Esophagus muscularis mucosa (tissue), 3 donors: Measurements from ENCODE around the gene ZFP82.

ENCODE experiments used
- CTCF ChIP-seq, 3 experiments: fragments of 200-600 bp in 2 of 3; fragments of 450-650 bp in 1 of 3; sonication (generic) in 2 of 3; IDR thresholded peaks; one replicate each; pipeline ENCODE4 v1.5.1; 2017 to 2019; ENCODE audit warnings: antibody characterized with exemption in 3 of 3, mild to moderate bottlenecking in 2 of 3, moderate library complexity in 1 of 3
- POLR2A ChIP-seq: fragments of 450-650 bp; IDR thresholded peaks from one replicate; pipeline ENCODE4 v1.6.1; 2017; ENCODE audit warnings: antibody characterized with exemption, moderate library complexity, mild to moderate bottlenecking, low read depth
- POLR2AphosphoS5 ChIP-seq, 2 donors: sonication (generic); formaldehyde crosslinking; IDR thresholded peaks; one replicate each; pipeline ENCODE4 v1.6.1; 2017; ENCODE audit warnings: antibody characterized with exemption in 2 of 2

GRCh38 chr19:36373638-36374156, 44.7 kb downstream of the ZFP82 start:
- TF ChIP-seq CTCF (IDR thresholded peaks at IDR 0.05) (no peak), POLR2AphosphoS5 (IDR thresholded peaks at IDR 0.05) (no peak), POLR2A (no peak)
